K562 (cell line): ENCODE measurements around the gene CHRNB4. TPM values are rescaled to one million over a fixed set of nuclear protein-coding genes. Genes with fewer than 3 reads are reported as not detected.

Experiments used
- ATAC-seq: fragments of 200-7000 bp; cut with Tn5 transposase; 3 replicates; pipeline ENCODE4 v1.9.1; 2020; ENCODE audit warnings: moderate library complexity
- BruUV-seq: library from RNA; stranded (reverse); fragments of 400-500 nt; replicated peaks from 2 replicates; lab custom pipeline; 2021; lab: Mats Ljungman, UMichigan
- CTCF ChIA-PET: fragments of 300-600 bp; formaldehyde crosslinking; extraction: SDS; loops from one replicate; lab custom pipeline; 2021; ENCODE audit warnings: low intra/inter-chr PET ratio; lab: Yijun Ruan, JAX
- POLR2A ChIA-PET: fragments of 300-600, 350-650 bp; sonication (Branson Sonifier 250); formaldehyde crosslinking; extraction: SDS; loops from one replicate; lab custom pipeline; 2021; ENCODE audit warnings: antibody characterized with exemption, inconsistent platforms; lab: Yijun Ruan, JAX
- DNase-seq, 4 experiments: peaks; one replicate each; pipeline versions ENCODE4 v3.0.0 to v3.0.0-alpha.2; 2011 to 2018; ENCODE audit warnings: low spot score in 3 of 4, mixed read lengths in 3 of 4; ENCODE audit errors: extremely low read depth in 1 of 4
- FAIRE-seq: peaks from 2 replicates; lab custom pipeline; 2011; peaks lifted over from hg19 to GRCh38; lab: Jason Lieb, UNC
- H2AFZ ChIP-seq: 2 replicates; pipeline ENCODE4 v1.6.0; 2011; ENCODE audit warnings: low read depth, low read length, control low read depth, inconsistent platforms
- H3K27ac ChIP-seq: fragments of 200-600 bp; 3 replicates; pipeline ENCODE4 v1.8.0; 2011; ENCODE audit warnings: low read depth, mild to moderate bottlenecking, control low read depth, inconsistent platforms, low read length, moderate library complexity, mixed read lengths; ENCODE audit errors: extremely low read depth
- H3K27me3 ChIP-seq, 2 experiments: fragments of 300-600 bp in 1 of 2; 2 replicates in 1 of 2; 3 replicates in 1 of 2; pipeline versions ENCODE4 v1.6.0 to v1.8.0; 2011; ENCODE audit warnings: inconsistent platforms in 2 of 2, low read length in 2 of 2, mild to moderate bottlenecking in 1 of 2, mixed read lengths in 1 of 2, moderate library complexity in 1 of 2; ENCODE audit not compliant: control insufficient read depth in 2 of 2, insufficient read depth in 2 of 2
- H3K36me3 ChIP-seq: fragments of 300-600 bp; 3 replicates; pipeline ENCODE4 v1.8.0; 2011; ENCODE audit warnings: mild to moderate bottlenecking, low read length, inconsistent platforms; ENCODE audit not compliant: control insufficient read depth, insufficient read depth
- H3K4me1 ChIP-seq, 2 experiments: fragments of 200-600 bp in 1 of 2; replicated peaks in 1 of 2; 2 replicates in 1 of 2; 3 replicates in 1 of 2; pipeline versions ENCODE4 v1.5.1 to v1.8.0; 2011; ENCODE audit warnings: inconsistent platforms in 2 of 2, low read length in 2 of 2, mild to moderate bottlenecking in 1 of 2, mixed read lengths in 1 of 2, moderate library complexity in 1 of 2; ENCODE audit not compliant: control insufficient read depth in 2 of 2, insufficient read depth in 2 of 2
- H3K4me2 ChIP-seq: 2 replicates; pipeline ENCODE4 v1.6.1; 2011; ENCODE audit warnings: low read length, control low read depth, inconsistent platforms, mixed read lengths; ENCODE audit not compliant: insufficient read depth
- H3K4me3 ChIP-seq: fragments of 200-600 bp; sonication (generic), shearing (Covaris generic); 2 replicates; pipeline ENCODE4 v1.5.1; 2016; ENCODE audit warnings: control low read depth, inconsistent platforms
- H3K79me2 ChIP-seq: fragments of 200-600 bp; 3 replicates; pipeline ENCODE4 v1.8.0; 2011; ENCODE audit warnings: low read length, inconsistent platforms; ENCODE audit not compliant: control insufficient read depth, insufficient read depth
- H3K9ac ChIP-seq, 2 experiments: 2 replicates each; pipeline versions ENCODE4 v1.6.0 to v1.6.1; 2011; ENCODE audit warnings: low read depth in 2 of 2, low read length in 2 of 2, control low read depth in 1 of 2, inconsistent platforms in 1 of 2, mild to moderate bottlenecking in 1 of 2, mixed read lengths in 1 of 2; ENCODE audit not compliant: insufficient read depth in 1 of 2
- H3K9me1 ChIP-seq: one replicate; pipeline ENCODE4 v1.6.0; 2011; ENCODE audit warnings: inconsistent platforms, mild to moderate bottlenecking, low read length, moderate library complexity; ENCODE audit not compliant: control insufficient read depth, insufficient read depth
- H3K9me3 ChIP-seq: replicated peaks from 2 replicates; pipeline ENCODE4 v1.5.1; 2011; ENCODE audit warnings: low read depth, low read length, inconsistent platforms; ENCODE audit not compliant: control insufficient read depth, insufficient read depth
- H4K20me1 ChIP-seq: replicated peaks from 2 replicates; pipeline ENCODE4 v1.6.1; 2011; ENCODE audit warnings: low read length, inconsistent platforms, mixed read lengths; ENCODE audit not compliant: control insufficient read depth, insufficient read depth
- E4F1 ChIP-seq: fragments of 250-450 bp; sonication (Bioruptor Pico); IDR thresholded peaks from 2 replicates; pipeline ENCODE4 v1.5.0; 2021; ENCODE audit warnings: mild to moderate bottlenecking, borderline replicate concordance
- ELF1 ChIP-seq: fragments of 200-800 bp; sonication (Bioruptor generic); IDR thresholded peaks from 2 replicates; pipeline ENCODE4 v1.6.1; 2016; ENCODE audit warnings: missing genetic modification characterization, missing compliant biosample characterization
- IRF2 ChIP-seq: sonication (generic); formaldehyde crosslinking; IDR thresholded peaks from 2 replicates; pipeline ENCODE4 v1.8.1; 2022; ENCODE audit warnings: mild to moderate bottlenecking, missing genetic modification reagents
- ZNF561 ChIP-seq: fragments of 450-650 bp; formaldehyde crosslinking; conservative IDR thresholded peaks from 2 replicates; pipeline ENCODE4 v1.4.0; 2020; ENCODE audit warnings: mild to moderate bottlenecking, moderate library complexity
- WGBS: fragments of 100-300 bp; shearing (Covaris generic); methylation state at CpG from one replicate; pipeline ENCODE4 v1.1.6; 2016; ENCODE audit warnings: low coverage, mixed read lengths; ENCODE audit not compliant: insufficient coverage; ENCODE audit errors: missing lambda C conversion rate; 5-methylcytosine and 5-hydroxymethylcytosine counted together
- in situ Hi-C: fragments of 300-500 bp; cut with MboI; formaldehyde crosslinking; loops from 4 replicates; pipeline ENCODE4 v1.15.0; 2018; ENCODE audit warnings: inconsistent platforms, mixed read lengths
- intact Hi-C: fragments of 100-400 bp; cut with micrococcal nuclease; formaldehyde crosslinking; loops from 2 replicates; pipeline ENCODE4 v1.14.2; 2022
- polyA plus RNA-seq, 8 experiments: library from polyadenylated mRNA; depleted of rRNA in 4 of 8; stranded (reverse) in 5 of 8; unstranded in 3 of 8; fragments of >200 nt; fragmentation: Nextera tagmentation in 2 of 8; fragmentation: Illumina TruSeq in 1 of 8; extraction: Ambion mirVana in 2 of 8; extraction: Trizol in 1 of 8; gene quantifications; 2 replicates each; pipeline versions ENCODE4 v1.2.1 to v1.2.3, GENCODE V29; 2011 to 2014; ENCODE audit warnings: inconsistent platforms in 1 of 8, missing spikeins in 1 of 8
- total RNA-seq, 7 experiments: library from RNA; depleted of rRNA in 6 of 7; stranded (reverse); fragments of >200 nt in 6 of 7; fragmentation: Illumina TruSeq in 2 of 7; extraction: Trizol in 2 of 7; gene quantifications; 2 replicates each; pipeline versions ENCODE4 v1.2.1 to v1.2.3, GENCODE V29; 2011 to 2021; ENCODE audit warnings: low replicate concordance in 1 of 7

CHRNB4 gene
- total and polyA plus RNA-seq, 9 of the 15 experiments (the other 6 are each of a cell fraction or from before 2014, with no cell fraction given): 0.08 to 0.18 TPM; not detected in 7

GRCh38 chr15:78605201-78605600, 35.8 kb downstream of the CHRNB4 start:
- ATAC-seq (no peak), FAIRE-seq (no peak), DNase-seq (no peak)
- H3K9ac ChIP-seq: no peak overlapping the region
- H4K20me1 ChIP-seq: 0 out of 2 replicates have a peak, but pooled peaks cover 4% of the 10 kb centered on the region
- TF ChIP-seq E4F1 (CRISPR knock-in tag): no peak
- no peak for TF ChIP-seq ELF1 (tag)
- TF ChIP-seq ZNF561 (CRISPR knock-in tag): no peak
- no peak for TF ChIP-seq IRF2 (CRISPR knock-in tag)
- H3K27me3 ChIP-seq: peaks cover 19 to 41% of the 10 kb centered on the region in 2 experiments
- H3K4me2 ChIP-seq: no peak overlapping the region
- H3K9me1 ChIP-seq: no peaks in the 10 kb centered on the region
- 0% methylated on average over 5 of the region's 5 CpGs for WGBS
- H3K79me2 ChIP-seq: no peaks in the 10 kb centered on the region
- H3K27ac ChIP-seq: no peak overlapping the region
- H3K4me3 ChIP-seq: no peak overlapping the region
- no peak overlapping the region for H2AFZ ChIP-seq
- no peaks in the 10 kb centered on the region for H3K36me3 ChIP-seq
- no peaks in the 10 kb centered on the region for H3K9me3 ChIP-seq
- in situ Hi-C loops (no loop called here), intact Hi-C loops (no loop called here)
- POLR2A ChIA-PET: no interaction called here
- CTCF ChIA-PET: no interaction called here
- BruUV-seq: no TSS peak
- H3K4me1 ChIP-seq: no peaks in the 10 kb centered on the region
